C4-2B (cell line): Measurements from ENCODE around the gene EZR.

ENCODE experiments used
- H3K27ac ChIP-seq: fragments of 450-650 bp; 2 replicates; pipeline ENCODE4 v1.5.1; 2017
- ZFX ChIP-seq: fragments of 450-650 bp; IDR thresholded peaks from 2 replicates; pipeline ENCODE4 v1.6.1; 2017
- TF ChIP-seq, protein P1 (sequence below): fragments of 450-650 bp; conservative IDR thresholded peaks from 2 replicates; pipeline ENCODE4 v1.5.1; 2017; ENCODE audit warnings: mild to moderate bottlenecking

The EZR gene

DNA sequence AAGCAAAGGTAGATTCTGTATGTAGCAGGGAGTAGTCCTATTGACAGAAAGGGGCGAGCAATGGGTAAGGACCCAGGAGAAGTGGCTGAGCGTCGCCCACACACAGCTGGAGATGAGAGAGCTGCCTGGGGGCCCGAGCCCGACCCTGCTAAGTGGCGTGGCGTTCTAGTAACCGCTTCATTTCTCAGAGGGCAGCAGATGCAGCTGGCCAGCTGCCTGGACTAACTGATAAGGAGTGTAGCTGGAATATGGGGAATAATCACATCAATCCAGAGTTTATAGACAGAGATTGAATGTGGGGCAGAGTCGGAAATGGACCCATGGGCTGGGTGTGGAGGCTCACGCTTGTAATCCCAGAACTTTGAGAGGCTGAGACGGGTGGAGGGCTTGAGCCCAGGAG lies 64.4 kb downstream of the EZR start:
- no peak for TF ChIP-seq ZFX
- TF ChIP-seq, protein P1, sequence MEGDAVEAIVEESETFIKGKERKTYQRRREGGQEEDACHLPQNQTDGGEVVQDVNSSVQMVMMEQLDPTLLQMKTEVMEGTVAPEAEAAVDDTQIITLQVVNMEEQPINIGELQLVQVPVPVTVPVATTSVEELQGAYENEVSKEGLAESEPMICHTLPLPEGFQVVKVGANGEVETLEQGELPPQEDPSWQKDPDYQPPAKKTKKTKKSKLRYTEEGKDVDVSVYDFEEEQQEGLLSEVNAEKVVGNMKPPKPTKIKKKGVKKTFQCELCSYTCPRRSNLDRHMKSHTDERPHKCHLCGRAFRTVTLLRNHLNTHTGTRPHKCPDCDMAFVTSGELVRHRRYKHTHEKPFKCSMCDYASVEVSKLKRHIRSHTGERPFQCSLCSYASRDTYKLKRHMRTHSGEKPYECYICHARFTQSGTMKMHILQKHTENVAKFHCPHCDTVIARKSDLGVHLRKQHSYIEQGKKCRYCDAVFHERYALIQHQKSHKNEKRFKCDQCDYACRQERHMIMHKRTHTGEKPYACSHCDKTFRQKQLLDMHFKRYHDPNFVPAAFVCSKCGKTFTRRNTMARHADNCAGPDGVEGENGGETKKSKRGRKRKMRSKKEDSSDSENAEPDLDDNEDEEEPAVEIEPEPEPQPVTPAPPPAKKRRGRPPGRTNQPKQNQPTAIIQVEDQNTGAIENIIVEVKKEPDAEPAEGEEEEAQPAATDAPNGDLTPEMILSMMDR = no peak
- no peak overlapping the region for H3K27ac ChIP-seq

DNA sequence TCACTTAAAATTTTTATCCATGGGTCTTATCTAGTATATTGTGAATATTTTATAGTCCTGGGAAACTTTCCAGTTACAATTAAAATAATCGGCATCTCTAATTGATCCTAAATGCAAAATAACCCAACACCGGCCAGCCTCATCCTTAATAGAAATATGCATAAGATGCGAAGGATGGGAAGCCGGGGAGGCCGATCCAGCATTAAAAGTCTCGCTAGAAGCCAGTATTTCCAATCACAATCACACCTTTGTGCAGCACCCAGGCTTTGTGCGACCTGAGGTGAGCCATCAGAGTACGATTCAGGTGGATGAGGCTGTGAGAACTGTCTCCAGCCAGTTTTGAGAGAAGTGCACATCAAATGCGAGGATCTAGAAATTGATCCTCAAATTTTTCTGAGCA lies 65.4 kb downstream of the EZR start:
- no peak overlapping the region for H3K27ac ChIP-seq
- no peak for TF ChIP-seq ZFX
- TF ChIP-seq, protein P1 = no peak

DNA sequence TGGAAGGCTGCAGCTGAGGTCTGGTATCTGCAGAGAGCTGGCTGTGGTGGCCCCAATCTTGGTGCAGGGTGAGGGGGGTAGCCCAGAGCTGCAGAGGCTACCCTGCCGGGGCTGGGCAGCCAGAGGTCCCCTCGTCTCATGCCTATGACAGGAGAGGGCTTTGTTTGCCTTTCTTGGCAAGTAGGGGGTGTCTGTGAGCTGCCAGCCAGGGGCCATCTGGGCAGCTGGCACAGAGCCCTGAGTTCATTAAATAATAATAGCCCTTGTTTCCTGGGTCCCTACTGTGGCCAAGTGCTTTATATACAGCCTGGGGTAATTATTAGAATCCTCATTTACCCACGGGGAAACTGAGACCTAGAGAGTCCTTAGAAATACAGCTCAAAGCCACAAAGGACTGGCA lies 66.6 kb downstream of the EZR start:
- H3K27ac ChIP-seq = no peak overlapping the region
- TF ChIP-seq, protein P1 = no peak
- TF ChIP-seq ZFX = no peak

DNA sequence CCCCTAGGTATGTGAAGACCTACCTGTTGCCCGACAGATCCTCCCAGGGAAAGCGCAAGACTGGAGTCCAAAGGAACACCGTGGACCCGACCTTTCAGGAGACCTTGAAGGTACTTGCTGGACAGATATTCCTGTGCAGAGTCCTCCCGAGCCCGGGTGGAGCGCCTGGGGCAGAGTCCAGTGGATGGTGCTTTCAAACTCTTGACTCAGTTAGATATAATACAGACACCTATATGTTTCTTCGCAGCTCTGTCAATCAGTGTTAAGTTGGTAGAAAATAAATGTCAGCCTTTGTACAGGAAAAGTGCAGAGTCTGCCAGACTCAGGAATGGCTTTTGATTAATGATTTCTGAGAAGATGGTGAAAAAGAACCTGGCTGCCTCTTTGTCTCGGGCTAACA lies 67.2 kb downstream of the EZR start:
- TF ChIP-seq, protein P1 = no peak
- TF ChIP-seq ZFX = no peak
- H3K27ac ChIP-seq = no peak overlapping the region

DNA sequence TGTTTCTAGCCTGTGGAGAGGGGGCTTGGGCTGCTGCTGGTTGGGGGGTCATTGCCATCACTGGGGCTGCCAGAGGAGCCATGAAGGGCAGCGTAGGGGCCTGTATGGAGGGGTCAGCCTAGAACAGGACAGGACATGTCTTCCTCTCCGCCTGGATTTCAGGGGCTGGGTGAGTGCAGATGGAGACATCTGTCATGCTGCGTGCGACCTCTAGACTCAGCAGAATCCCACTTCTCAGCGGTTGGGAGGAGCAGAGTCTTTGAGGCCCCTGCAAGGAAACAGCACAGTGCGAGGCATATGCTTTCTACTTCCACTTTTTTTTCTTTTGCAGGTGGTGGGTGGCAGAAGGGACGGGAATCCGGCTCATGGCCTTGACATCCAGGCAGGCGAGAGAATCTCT lies 67.9 kb downstream of the EZR start:
- TF ChIP-seq, protein P1 = no peak
- TF ChIP-seq ZFX = no peak
- H3K27ac ChIP-seq = no peak overlapping the region

DNA sequence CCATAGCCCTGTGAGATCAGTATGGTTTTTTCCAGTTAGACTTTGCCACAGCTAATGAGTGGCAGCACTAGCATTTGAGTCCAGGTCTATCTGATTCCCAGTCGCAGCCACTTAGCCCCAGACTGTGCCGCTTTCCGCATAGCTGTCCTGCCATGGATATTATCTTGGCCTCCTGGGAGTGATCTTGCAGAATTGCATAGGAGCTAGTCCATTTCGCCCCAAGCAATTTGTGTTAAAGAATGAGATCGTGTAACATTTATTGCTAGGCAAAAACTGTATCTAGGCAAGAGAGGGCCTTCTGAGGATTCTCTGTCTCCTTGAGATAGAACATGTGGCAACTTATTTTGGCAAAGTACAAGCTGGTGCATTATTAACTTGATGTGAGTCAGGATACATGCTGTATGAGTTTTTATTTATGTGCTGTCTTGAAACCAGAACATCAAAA lies 74.2 kb downstream of the EZR start:
- TF ChIP-seq, protein P1 = no peak
- TF ChIP-seq ZFX = no peak
- H3K27ac ChIP-seq = no peak overlapping the region

DNA sequence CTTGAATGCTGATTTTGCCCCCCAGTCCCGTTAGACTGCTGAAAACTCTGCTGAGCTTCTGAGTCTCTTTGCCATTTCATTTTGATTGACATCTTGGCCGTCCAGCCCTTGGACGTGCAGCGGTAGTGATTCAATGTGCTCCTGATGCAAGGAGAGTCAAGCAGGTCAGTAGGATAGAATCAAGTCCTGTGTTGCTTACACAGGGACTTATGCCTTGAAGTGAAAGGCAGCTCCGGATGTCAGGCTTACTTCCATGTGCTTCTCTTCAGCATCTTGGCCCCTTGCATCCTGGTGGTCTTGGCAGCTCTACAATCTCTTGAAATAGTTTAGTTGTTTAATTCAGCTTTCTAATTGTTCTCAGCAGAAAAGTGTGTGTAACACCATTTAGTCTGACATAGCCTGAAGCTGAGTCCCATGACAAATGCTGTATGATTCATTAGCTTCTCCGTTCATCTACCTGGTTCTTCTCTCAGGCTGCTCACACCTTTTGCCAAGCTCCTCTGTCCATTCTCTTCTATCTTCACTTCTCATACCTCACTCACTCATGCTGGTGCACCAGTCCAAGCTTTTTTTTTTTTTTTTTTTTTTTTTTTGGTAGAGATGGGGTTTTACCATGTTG lies 76.0 kb downstream of the EZR start:
- no peak overlapping the region for H3K27ac ChIP-seq
- TF ChIP-seq ZFX = no peak
- TF ChIP-seq, protein P1 = no peak
